ENCODE measurements around the gene GRK2.

The GRK2 gene

GRCh38 chr11:67301313-67301921 is 35.1 kb downstream of the GRK2 start:
- DNase-seq: no peak

- peak; percentile 70 for DNase-seq
Measured at GRCh38 chr11:67301951-67302516, 35.8 kb downstream of the GRK2 start.

DNA sequence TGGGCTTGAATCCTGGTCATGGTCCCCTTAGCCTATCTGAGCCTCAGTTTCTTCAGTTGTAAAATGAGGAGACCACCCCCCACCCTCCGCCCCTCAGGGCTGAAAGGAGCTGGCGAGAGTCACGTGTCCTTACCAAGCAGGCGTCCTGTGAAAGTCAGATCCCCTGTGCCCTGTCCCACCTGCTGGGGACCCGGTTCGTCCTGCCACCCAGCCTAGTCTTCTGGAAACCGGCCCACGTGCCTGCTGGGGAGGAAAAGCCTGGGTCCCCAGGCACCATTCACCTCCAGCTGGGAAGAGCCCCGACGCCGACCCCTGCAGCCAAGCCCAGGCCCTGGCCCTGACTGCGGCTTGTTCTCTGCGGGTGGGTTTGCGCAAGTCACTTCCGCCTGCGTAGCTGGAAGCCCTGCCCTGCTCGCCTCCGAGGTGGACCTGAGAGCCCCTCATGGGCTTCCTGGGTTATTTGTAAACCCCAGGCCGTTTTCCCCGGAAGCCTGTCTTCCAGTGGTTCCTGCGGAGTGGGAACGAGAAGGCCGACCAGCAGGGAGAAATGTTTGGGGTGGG is 36.4 kb downstream of the GRK2 start:
- DNase-seq: peak; percentile 73

DNA sequence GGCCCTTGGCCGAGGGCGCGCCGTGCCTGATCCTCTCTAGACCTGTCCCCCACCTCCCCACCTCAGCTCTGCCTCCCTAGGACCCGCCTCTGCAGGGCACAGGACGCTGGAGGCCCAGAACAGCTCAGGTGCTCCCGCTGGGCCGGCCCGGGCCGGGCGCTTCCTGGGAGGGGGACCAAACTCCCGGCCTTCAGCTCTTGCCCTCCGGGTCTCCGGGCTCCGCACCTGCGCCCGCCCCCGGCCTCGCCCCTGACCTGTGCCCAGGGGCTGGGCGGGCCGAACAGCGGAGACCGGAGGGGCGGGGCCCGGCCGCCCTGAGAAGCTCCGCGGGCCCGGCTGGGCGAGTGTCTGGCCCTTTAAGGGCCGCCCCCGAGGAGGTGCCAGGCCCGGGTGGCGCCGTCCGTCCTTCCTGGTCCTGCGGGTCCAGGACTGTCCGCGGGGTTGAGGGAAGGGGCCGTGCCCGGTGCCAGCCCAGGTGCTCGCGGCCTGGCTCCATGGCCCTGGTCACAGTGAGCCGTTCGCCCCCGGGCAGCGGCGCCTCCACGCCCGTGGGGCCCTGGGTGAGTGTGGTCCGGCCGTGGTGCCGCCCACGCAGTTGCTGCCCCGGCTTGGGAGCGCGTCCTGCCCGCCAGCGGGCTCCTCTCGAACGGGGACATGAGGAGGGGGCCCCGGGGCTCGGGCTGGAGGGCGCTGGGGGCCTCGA is 37.0 kb downstream of the GRK2 start, which contains the start of gene SSH3:
TSS of gene SSH3 (plus strand) at position 399 of the 703 bp plus-strand sequence. CDS start at position 495, 96 bp downstream.
- peak; percentile 50 for DNase-seq

DNA sequence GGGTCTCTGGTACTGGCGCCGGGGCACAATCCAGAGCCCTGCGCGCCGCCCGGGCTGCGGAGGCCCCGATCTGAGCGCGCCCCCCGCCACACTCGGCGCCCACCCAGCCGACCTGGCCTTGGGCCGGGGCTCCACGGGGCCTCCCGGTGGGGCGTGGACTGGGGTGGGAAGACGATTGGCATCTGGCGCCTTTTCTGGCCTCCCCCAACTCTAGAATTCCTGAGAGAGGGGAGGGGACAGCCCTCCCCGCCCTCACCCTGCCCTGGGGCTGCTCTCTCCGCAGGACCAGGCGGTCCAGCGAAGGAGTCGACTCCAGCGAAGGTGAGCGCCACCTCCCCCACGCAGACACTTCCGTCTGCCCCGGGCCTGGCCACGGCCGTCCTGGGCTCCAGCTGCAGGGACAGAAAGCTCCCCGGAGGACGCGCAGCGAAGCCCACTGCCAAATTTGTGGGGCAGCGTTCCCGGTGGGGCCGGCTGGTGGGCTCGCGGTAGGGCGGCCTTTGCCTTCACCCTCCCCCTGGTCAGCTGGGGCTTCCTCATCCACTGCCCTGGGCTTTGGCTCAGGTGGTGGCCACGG is 37.6 kb downstream of the GRK2 start:
- DNase-seq: no peak

- no peak for DNase-seq
Measured at GRCh38 chr11:67304511-67305113, 38.3 kb downstream of the GRK2 start.

DNA sequence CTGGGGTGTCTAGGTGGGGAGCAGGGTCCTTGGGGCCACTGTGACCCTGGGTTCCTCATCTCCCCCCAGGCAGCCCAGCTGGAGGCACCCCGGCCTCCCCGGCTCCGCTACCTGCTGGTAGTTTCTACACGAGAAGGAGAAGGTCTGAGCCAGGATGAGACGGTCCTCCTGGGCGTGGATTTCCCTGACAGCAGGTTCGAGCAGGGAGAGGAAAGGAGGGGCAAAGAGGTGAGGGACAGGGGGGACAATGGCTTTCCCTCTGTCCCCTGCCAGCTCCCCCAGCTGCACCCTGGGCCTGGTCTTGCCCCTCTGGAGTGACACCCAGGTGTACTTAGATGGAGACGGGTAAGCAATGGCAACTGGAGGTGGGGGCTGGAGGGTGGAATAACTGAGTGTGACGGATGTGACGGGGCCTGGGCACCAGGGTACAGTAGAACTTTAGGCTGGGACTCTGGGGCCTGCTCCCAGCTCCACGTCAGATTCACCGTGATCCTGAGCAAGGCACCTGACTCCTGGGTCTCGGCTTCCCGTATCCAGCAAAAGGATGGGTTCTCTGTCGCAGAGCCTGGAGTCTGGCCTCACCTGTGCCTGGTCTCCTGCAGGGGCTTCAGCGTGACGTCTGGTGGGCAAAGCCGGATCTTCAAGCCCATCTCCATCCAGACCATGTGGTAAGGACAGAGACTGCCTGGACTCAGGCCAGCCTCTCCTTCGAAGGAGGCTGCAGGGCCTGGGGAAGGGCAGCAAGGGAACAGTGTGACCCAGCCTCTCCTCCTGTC is 40.7 kb downstream of the GRK2 start:
- no peak for DNase-seq

- no peak for DNase-seq
Measured at GRCh38 chr11:67307545-67308001, 41.3 kb downstream of the GRK2 start.

DNA sequence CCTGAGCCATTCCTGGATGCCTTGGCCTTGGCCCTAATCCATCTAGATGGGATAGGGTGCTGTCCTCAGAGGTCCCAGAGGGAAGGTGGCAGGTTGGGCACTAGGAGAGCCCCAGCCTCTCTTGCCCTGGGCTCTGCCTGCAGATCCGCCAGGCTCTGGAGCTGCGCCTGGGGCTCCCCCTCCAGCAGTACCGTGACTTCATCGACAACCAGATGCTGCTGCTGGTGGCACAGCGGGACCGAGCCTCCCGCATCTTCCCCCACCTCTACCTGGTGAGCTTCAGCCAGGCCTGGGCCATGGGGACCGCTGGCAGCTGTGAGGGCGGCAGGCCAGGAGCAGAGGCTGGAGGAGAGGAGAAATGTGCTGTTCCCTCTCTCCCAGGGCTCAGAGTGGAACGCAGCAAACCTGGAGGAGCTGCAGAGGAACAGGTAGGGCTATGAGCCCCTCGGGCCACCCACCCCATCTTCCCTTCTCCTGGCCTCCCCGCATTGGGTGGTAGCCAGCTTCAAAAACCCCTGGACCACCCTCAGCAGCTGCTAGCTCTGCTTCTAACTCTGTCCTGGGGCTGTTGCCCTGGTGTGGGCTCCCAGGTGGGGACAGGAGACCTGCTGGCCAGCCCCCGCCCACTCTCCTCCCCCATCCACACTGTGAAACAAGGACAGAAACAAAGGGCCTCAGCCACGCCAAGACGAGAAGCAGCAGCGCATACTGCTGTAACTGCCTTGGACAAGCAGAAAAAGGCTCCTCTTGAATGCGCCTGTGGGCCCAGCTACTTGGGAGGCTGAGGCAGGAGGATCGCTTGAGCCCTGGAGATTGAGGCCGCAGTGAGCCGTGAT is 42.0 kb downstream of the GRK2 start:
- no peak for DNase-seq

- DNase-seq: no peak
Measured at GRCh38 chr11:67309166-67309565, 42.9 kb downstream of the GRK2 start.

DNA sequence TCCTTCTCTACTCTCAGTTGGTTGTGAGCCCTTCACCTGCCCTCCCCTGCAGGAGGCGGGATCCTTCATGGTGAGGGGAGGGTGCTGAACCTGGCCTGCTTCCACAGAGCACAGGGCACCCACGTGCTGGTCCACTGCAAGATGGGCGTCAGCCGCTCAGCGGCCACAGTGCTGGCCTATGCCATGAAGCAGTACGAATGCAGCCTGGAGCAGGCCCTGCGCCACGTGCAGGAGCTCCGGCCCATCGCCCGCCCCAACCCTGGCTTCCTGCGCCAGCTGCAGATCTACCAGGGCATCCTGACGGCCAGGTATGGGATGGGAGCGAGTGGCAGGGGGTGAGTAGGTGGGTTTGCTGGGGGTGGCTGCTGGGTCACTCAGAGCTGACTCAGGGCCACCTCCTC is 43.4 kb downstream of the GRK2 start:
- no peak for DNase-seq

- DNase-seq: no peak
Measured at GRCh38 chr11:67310246-67311050, 44.2 kb downstream of the GRK2 start.

DNA sequence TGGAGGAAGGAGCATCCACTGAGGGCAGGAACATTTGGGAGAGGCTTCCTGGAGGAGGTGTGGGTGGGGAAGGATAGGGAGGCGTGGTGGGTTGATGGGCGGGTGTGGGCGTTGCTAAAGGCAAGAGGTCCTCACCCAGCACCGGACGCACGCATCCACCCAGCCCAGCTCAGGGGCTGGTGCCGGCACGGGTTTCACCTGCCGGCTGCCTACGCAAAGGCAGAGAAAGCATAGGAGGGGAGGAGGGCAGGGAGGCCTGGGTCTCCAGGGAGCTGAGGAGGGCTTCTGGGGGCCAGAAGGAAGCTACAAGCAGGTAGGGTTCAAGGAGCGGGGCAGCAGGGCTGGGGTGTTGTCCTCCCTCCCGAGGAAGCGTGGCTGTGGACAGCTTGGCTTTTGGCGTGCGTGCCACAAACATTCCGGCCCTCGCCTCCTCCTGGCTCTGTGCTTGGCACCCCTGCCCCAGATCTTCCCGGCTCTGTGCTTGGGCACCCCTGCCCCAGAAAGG is 44.8 kb downstream of the GRK2 start:
- DNase-seq: no peak

DNA sequence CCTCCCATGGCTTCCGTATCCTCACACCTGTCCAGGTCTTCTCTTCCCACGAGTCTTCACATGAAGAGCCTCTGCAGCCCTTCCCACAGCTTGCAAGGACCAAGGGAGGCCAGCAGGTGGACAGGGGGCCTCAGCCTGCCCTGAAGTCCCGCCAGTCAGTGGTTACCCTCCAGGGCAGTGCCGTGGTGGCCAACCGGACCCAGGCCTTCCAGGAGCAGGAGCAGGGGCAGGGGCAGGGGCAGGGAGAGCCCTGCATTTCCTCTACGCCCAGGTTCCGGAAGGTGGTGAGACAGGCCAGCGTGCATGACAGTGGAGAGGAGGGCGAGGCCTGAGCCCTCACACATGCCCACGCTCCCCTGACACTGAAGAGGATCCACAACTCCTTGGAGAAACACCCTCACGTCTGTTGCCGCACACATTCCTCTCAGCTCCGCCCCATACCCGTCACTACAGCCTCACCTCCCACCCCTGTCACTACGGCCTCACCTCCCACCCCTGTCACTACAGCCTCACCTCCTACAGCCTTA is 45.3 kb downstream of the GRK2 start:
- DNase-seq: no peak

GRCh38 chr11:67312187-67313021 is 46.1 kb downstream of the GRK2 start:
- DNase-seq: peak; percentile 66

DNA sequence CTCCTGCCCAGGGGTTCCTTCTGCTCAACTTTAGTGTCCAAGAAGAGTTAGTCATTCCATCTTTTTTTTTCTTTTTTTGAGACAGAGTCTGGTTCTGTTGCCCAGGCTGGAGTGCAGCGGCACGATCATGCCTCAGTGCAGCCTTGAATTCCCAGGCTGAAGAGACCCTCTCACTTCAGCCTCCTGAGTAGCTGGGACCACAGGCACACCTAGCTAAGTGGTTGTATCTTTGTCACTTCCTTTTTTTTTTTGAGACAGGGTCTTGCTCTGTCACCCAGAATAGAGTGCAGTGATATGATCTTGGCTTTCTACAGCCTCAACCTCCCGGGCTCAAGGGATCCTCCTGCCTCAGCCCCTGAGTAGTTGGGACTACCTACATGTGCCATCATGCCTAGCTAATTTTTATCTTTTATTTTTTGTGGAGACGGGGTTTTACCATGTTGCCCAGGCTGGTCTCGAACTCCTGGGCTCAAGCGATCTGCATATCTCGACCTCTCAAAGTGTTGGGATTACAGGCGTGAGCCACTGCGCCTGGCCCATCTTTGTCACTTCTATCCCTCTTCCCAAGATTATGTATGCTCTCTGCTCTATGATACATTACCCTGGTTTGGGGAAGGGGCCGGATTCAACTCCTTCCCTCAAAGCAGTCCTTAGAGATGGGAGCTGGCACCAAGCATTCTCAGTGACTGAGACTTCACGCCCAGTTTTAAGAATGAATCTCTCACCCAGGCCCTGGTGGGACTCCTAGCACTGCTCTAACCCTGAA is 47.0 kb downstream of the GRK2 start:
- no peak for DNase-seq

DNA sequence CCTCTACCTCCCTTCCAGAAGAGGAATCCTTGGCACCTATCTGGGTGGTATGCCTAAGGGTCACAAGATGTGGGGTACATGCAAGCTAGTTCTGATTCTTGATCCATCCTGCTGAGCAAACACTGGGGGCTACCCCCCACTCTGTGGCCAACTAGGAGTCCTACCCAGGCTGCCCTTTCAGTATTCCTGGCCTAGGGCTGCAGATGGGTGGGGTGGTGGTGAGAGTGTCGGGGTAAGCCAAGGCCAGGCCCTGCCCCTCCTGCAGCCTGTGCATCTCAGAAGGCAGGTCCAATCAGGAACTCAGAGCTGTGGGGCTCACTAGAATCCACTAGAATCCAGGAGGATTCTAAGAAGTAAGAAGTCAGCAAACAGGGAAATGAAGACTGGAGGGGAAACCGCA is 47.9 kb downstream of the GRK2 start:
- DNase-seq: no peak

GRCh38 chr11:67315325-67315909 is 49.1 kb downstream of the GRK2 start:
- DNase-seq: no peak
